Measurements from ENCODE around the gene CYP2F1.

CYP2F1 gene, protein sequence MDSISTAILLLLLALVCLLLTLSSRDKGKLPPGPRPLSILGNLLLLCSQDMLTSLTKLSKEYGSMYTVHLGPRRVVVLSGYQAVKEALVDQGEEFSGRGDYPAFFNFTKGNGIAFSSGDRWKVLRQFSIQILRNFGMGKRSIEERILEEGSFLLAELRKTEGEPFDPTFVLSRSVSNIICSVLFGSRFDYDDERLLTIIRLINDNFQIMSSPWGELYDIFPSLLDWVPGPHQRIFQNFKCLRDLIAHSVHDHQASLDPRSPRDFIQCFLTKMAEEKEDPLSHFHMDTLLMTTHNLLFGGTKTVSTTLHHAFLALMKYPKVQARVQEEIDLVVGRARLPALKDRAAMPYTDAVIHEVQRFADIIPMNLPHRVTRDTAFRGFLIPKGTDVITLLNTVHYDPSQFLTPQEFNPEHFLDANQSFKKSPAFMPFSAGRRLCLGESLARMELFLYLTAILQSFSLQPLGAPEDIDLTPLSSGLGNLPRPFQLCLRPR

DNA sequence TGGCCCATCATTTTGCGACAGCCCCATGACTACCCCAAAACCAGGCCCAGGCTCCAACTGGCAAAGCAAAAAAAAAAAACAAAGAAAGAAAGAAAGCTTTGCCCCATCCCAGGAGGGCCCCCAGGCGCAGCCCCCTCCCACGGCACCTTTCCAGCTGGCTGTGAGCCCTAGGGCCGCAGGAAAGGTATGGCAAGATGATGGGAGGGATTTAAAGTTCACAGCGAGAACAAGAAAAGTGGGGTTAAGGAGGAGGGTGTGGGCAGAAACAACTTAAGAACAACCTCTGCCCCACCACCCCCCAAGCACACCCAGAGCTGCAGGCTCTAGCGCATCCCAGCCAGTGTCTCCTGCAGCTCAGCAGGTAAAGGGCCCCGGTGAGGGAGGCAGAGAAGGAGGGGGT lies at the start of gene CYP2F1:
CYP2F1 (plus strand) TSS at position 301 of the 400 bp plus-strand sequence. CDS start 1,757 bp downstream, outside the sequence.
- Histone ChIP-seq H3K27me3 (ENCODE audit: control insufficient read depth in 1 of 2, insufficient read depth in 2 of 2, low read length in 2 of 2) (peaks cover 0 to 6% of the 10 kb centered on the region in 2 donors), H3K4me1 (ENCODE audit: control insufficient read depth, insufficient read depth, low read length) (no peaks in the 10 kb centered on the region), H3K27ac (ENCODE audit: low read length) (no peak within 1 kb of the TSS), H3K9me3 (ENCODE audit: control insufficient read depth in 2 of 2, low read length in 2 of 2) (no peaks in the 10 kb centered on the region), H3K4me3 (ENCODE audit: low read length in 2 of 2) (no peak within 1 kb of the TSS), H3K9ac (ENCODE audit: low read length in 2 of 2) (no peak within 1 kb of the TSS), H3K36me3 (ENCODE audit: control insufficient read depth in 2 of 2, insufficient read depth in 2 of 2, low read length in 2 of 2) (no peaks in the 10 kb centered on the region)

- Histone ChIP-seq H3K9me3 (ENCODE audit: control insufficient read depth in 2 of 2, low read length in 2 of 2) (no peaks in the 10 kb centered on the region), H3K27ac (ENCODE audit: low read length) (no peak overlapping the region), H3K4me3 (ENCODE audit: low read length in 2 of 2) (no peak overlapping the region), H3K9ac (ENCODE audit: low read length in 2 of 2) (no peak overlapping the region), H3K36me3 (ENCODE audit: control insufficient read depth in 2 of 2, insufficient read depth in 2 of 2, low read length in 2 of 2) (no peaks in the 10 kb centered on the region), H3K4me1 (ENCODE audit: control insufficient read depth, insufficient read depth, low read length) (no peaks in the 10 kb centered on the region), H3K27me3 (ENCODE audit: control insufficient read depth in 1 of 2, insufficient read depth in 2 of 2, low read length in 2 of 2) (peaks cover 0 to 5% of the 10 kb centered on the region in 2 donors)
Measured at GRCh38 chr19:41064974-41065569, 49.2 kb upstream of the CYP2F1 start.

DNA sequence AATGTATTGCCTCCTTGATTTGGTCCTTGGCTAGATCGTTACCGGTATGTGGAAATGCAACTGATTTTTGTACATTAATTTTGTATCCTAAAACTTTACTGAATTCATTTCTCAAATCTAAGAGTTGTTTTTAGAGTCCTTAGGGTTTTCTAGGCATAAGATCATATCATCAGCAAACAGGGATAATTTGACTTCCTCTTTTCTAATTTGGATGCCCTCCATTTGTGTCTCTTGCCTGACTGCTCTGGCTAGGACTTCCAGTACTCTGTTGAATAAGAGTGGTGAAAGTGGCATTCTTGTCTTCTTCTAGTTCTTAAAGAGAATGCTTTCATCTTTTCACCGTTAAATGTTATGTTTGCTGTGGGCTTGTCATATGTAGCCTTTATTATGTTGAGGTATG lies 37.9 kb upstream of the CYP2F1 start:
- H3K27me3 ChIP-seq (ENCODE audit: control insufficient read depth in 1 of 2, insufficient read depth in 2 of 2, low read length in 2 of 2), result peaks cover 0 to under 1% of the 10 kb centered on the region in 2 donors
- H3K4me3 ChIP-seq (ENCODE audit: low read length in 2 of 2), result no peak overlapping the region
- peaks cover 0 to 1% of the 10 kb centered on the region in 2 donors for H3K9me3 ChIP-seq (ENCODE audit: control insufficient read depth in 2 of 2, low read length in 2 of 2)
- H3K9ac ChIP-seq (ENCODE audit: low read length in 2 of 2), result no peak overlapping the region
- no peaks in the 10 kb centered on the region for H3K4me1 ChIP-seq (ENCODE audit: control insufficient read depth, insufficient read depth, low read length)
- H3K27ac ChIP-seq (ENCODE audit: low read length), result no peak overlapping the region
- H3K36me3 ChIP-seq (ENCODE audit: control insufficient read depth in 2 of 2, insufficient read depth in 2 of 2, low read length in 2 of 2), result no peaks in the 10 kb centered on the region

DNA sequence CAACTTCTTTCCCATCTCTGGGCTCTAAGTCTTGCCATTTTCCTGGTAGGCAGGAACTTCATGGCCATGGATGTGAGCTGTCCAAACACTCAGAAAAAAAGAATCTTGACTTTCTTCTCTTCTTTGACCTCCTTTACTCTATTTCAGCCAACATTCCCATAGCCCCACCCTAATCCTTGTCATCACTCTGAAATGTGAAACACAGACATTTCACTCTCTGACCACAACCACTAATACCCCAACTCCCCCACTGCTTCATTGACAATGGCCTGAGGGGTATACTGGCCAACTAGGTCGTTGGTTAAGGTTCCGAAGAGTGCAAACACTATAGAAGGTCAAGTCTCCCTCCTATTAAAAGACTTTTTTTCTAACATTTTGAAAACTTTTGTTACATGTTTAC lies 30.7 kb upstream of the CYP2F1 start:
- Histone ChIP-seq H3K4me3 (ENCODE audit: low read length in 2 of 2) (no peak overlapping the region), H3K9ac (ENCODE audit: low read length in 2 of 2) (no peak overlapping the region)

DNA sequence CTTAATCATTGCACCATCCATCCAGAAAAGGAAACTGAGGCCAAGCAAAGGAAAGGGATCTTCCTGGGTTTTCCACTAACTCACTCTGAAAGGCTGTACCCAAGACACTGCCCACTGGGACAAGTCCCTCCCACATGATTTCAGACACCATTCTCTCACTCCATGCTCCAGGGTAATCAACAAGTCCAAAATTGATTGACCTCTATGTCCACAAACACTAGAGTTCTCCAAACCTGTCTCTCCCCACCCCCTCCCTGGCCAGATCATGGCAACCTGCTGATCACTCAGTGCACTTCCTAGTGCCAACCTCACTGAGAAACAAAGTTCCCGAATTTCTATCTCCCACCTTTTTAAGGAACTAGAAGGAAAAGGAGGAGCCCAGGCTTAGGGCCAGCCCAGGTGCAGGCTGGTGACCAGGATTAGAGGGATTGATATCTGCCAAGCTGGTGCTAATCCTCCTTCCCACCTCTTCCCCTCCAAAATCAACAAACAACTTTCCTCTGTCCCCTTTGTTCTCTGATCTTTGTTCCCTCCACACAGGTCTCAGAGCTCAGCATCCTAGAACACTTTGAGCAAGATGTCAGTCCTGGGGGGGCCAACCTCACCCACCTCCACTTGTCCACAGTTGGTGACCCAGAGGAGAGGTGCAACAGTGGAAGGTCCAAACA lies 28.4 kb upstream of the CYP2F1 start:
- Histone ChIP-seq H3K9me3 (ENCODE audit: control insufficient read depth in 2 of 2, low read length in 2 of 2) (peaks cover 0 to 5% of the 10 kb centered on the region in 2 donors), H3K27me3 (ENCODE audit: control insufficient read depth in 1 of 2, insufficient read depth in 2 of 2, low read length in 2 of 2) (peaks cover 3 to 6% of the 10 kb centered on the region in 2 donors), H3K36me3 (ENCODE audit: control insufficient read depth in 2 of 2, insufficient read depth in 2 of 2, low read length in 2 of 2) (no peaks in the 10 kb centered on the region), H3K4me1 (ENCODE audit: control insufficient read depth, insufficient read depth, low read length) (no peaks in the 10 kb centered on the region), H3K27ac (ENCODE audit: low read length) (no peak overlapping the region), H3K4me3 (ENCODE audit: low read length in 2 of 2) (no peak overlapping the region), H3K9ac (ENCODE audit: low read length in 2 of 2) (no peak overlapping the region)

More for the DNA sequence above, 30.7 kb upstream of the CYP2F1 start:
- Histone ChIP-seq H3K4me1 (ENCODE audit: control insufficient read depth, insufficient read depth, low read length) (no peaks in the 10 kb centered on the region), H3K27ac (ENCODE audit: low read length) (no peak overlapping the region), H3K36me3 (ENCODE audit: control insufficient read depth in 2 of 2, insufficient read depth in 2 of 2, low read length in 2 of 2) (no peaks in the 10 kb centered on the region), H3K9me3 (ENCODE audit: control insufficient read depth in 2 of 2, low read length in 2 of 2) (peaks cover 0 to 5% of the 10 kb centered on the region in 2 donors), H3K27me3 (ENCODE audit: control insufficient read depth in 1 of 2, insufficient read depth in 2 of 2, low read length in 2 of 2) (peaks cover 0 to 6% of the 10 kb centered on the region in 2 donors)

GRCh38 chr19:41088151-41088550 lies 26.1 kb upstream of the CYP2F1 start, which contains the start of gene CYP2A13:
TSS of gene CYP2A13 (plus strand) at chr19:41088451. CDS start at chr19:41088472, 21 bp downstream.
- H3K4me3 ChIP-seq (ENCODE audit: low read length in 2 of 2), result no peak within 1 kb of the TSS
- H3K9me3 ChIP-seq (ENCODE audit: control insufficient read depth in 2 of 2, low read length in 2 of 2), result no peaks in the 10 kb centered on the region
- H3K4me1 ChIP-seq (ENCODE audit: control insufficient read depth, insufficient read depth, low read length), result no peaks in the 10 kb centered on the region
- no peaks in the 10 kb centered on the region for H3K36me3 ChIP-seq (ENCODE audit: control insufficient read depth in 2 of 2, insufficient read depth in 2 of 2, low read length in 2 of 2)
- H3K27ac ChIP-seq (ENCODE audit: low read length), result no peak within 1 kb of the TSS
- no peak within 1 kb of the TSS for H3K9ac ChIP-seq (ENCODE audit: low read length in 2 of 2)
- peaks cover 3 to 7% of the 10 kb centered on the region in 2 donors for H3K27me3 ChIP-seq (ENCODE audit: control insufficient read depth in 1 of 2, insufficient read depth in 2 of 2, low read length in 2 of 2)

GRCh38 chr19:41089959-41090358 lies 24.3 kb upstream of the CYP2F1 start:
- H3K27me3 ChIP-seq (ENCODE audit: control insufficient read depth in 1 of 2, insufficient read depth in 2 of 2, low read length in 2 of 2), result peaks cover 7 to 8% of the 10 kb centered on the region in 2 donors
- no peaks in the 10 kb centered on the region for H3K9me3 ChIP-seq (ENCODE audit: control insufficient read depth in 2 of 2, low read length in 2 of 2)
- H3K36me3 ChIP-seq (ENCODE audit: control insufficient read depth in 2 of 2, insufficient read depth in 2 of 2, low read length in 2 of 2), result no peaks in the 10 kb centered on the region
- no peak overlapping the region for H3K4me3 ChIP-seq (ENCODE audit: low read length in 2 of 2)
- H3K27ac ChIP-seq (ENCODE audit: low read length), result no peak overlapping the region
- no peak overlapping the region for H3K9ac ChIP-seq (ENCODE audit: low read length in 2 of 2)
- H3K4me1 ChIP-seq (ENCODE audit: control insufficient read depth, insufficient read depth, low read length), result no peaks in the 10 kb centered on the region

GRCh38 chr19:41095703-41096102 lies 18.5 kb upstream of the CYP2F1 start:
- H3K27ac ChIP-seq (ENCODE audit: low read length), result no peak overlapping the region
- no peaks in the 10 kb centered on the region for H3K9me3 ChIP-seq (ENCODE audit: control insufficient read depth in 2 of 2, low read length in 2 of 2)
- peaks cover 4 to 8% of the 10 kb centered on the region in 2 donors for H3K27me3 ChIP-seq (ENCODE audit: control insufficient read depth in 1 of 2, insufficient read depth in 2 of 2, low read length in 2 of 2)

GRCh38 chr19:41096353-41096752 lies 17.9 kb upstream of the CYP2F1 start:
- Histone ChIP-seq H3K27ac (ENCODE audit: low read length) (no peak overlapping the region), H3K4me1 (ENCODE audit: control insufficient read depth, insufficient read depth, low read length) (no peaks in the 10 kb centered on the region), H3K9ac (ENCODE audit: low read length in 2 of 2) (no peak overlapping the region), H3K9me3 (ENCODE audit: control insufficient read depth in 2 of 2, low read length in 2 of 2) (no peaks in the 10 kb centered on the region), H3K4me3 (ENCODE audit: low read length in 2 of 2) (no peak overlapping the region), H3K27me3 (ENCODE audit: control insufficient read depth in 1 of 2, insufficient read depth in 2 of 2, low read length in 2 of 2) (peaks cover 4 to 8% of the 10 kb centered on the region in 2 donors), H3K36me3 (ENCODE audit: control insufficient read depth in 2 of 2, insufficient read depth in 2 of 2, low read length in 2 of 2) (no peaks in the 10 kb centered on the region)

More at GRCh38 chr19:41095703-41096102, 18.5 kb upstream of the CYP2F1 start:
- H3K4me1 ChIP-seq (ENCODE audit: control insufficient read depth, insufficient read depth, low read length), result no peaks in the 10 kb centered on the region
- no peak overlapping the region for H3K9ac ChIP-seq (ENCODE audit: low read length in 2 of 2)
- no peaks in the 10 kb centered on the region for H3K36me3 ChIP-seq (ENCODE audit: control insufficient read depth in 2 of 2, insufficient read depth in 2 of 2, low read length in 2 of 2)
- no peak overlapping the region for H3K4me3 ChIP-seq (ENCODE audit: low read length in 2 of 2)

- Histone ChIP-seq H3K4me3 (ENCODE audit: low read length in 2 of 2) (no peak overlapping the region), H3K9ac (ENCODE audit: low read length in 2 of 2) (no peak overlapping the region), H3K36me3 (ENCODE audit: control insufficient read depth in 2 of 2, insufficient read depth in 2 of 2, low read length in 2 of 2) (no peaks in the 10 kb centered on the region), H3K9me3 (ENCODE audit: control insufficient read depth in 2 of 2, low read length in 2 of 2) (no peaks in the 10 kb centered on the region), H3K4me1 (ENCODE audit: control insufficient read depth, insufficient read depth, low read length) (no peaks in the 10 kb centered on the region), H3K27me3 (ENCODE audit: control insufficient read depth in 1 of 2, insufficient read depth in 2 of 2, low read length in 2 of 2) (peaks cover 4 to 5% of the 10 kb centered on the region in 2 donors), H3K27ac (ENCODE audit: low read length) (no peak overlapping the region)
Measured at GRCh38 chr19:41097302-41097701, 16.9 kb upstream of the CYP2F1 start.

Data from stomach smooth muscle (tissue), 2 donors.